SK-MEL-5 (cell line): ENCODE results near the gene TRIM49. TPM values are rescaled to one million over a fixed set of nuclear protein-coding genes. Genes with fewer than 3 reads are reported as not detected.
"Not testable (repeated sequence)": the region's sequence is repeated elsewhere in the genome, so short reads cannot be mapped to it uniquely, and the experiment has no call there.

Experiments
- DNase-seq: peaks from one replicate; pipeline ENCODE4 v3.0.0-alpha.2; 2016; ENCODE audit warnings: low read depth, low spot score
- in situ Hi-C: cut with HindIII; loops from 2 replicates; pipeline ENCODE4 v1.10.0; 2016; ENCODE audit warnings: low sequenced_read_pairs, high pct_unique_total_duplicates, low pct_unique_long_range_greater_than_20kb
- polyA plus RNA-seq, 2 experiments: library from polyadenylated mRNA; depleted of rRNA; stranded (reverse); fragments of >200 nt; gene quantifications; 2 replicates each; pipeline ENCODE4 v1.2.3, GENCODE V29; 2015
- small RNA-seq, 2 experiments: library from RNA; depleted of rRNA; stranded (forward); fragments of <200 nt; gene quantifications; one replicate each; pipeline ENCODE3, GENCODE V24; 2014
- total RNA-seq: library from RNA; depleted of rRNA; stranded (reverse); fragments of >200 nt; shearing (Covaris generic); gene quantifications from 2 replicates; pipeline ENCODE4 v1.2.3, GENCODE V29; 2014; rRNA removed

Gene TRIM49, protein sequence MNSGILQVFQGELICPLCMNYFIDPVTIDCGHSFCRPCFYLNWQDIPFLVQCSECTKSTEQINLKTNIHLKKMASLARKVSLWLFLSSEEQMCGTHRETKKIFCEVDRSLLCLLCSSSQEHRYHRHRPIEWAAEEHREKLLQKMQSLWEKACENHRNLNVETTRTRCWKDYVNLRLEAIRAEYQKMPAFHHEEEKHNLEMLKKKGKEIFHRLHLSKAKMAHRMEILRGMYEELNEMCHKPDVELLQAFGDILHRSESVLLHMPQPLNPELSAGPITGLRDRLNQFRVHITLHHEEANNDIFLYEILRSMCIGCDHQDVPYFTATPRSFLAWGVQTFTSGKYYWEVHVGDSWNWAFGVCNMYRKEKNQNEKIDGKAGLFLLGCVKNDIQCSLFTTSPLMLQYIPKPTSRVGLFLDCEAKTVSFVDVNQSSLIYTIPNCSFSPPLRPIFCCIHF
- total RNA-seq, result not detected in 2 replicates
- not detected in 2 replicates for polyA plus RNA-seq (2015; cell fraction: cytosol; rRNA removed)
- not detected in 2 replicates for polyA plus RNA-seq (2015; cell fraction: nucleus; rRNA removed)

GRCh38 chr11:89808475-89808874, at the start of gene TRIM49:
Gene TRIM49, minus strand, starts transcription at chr11:89808575. Its CDS starts 4,106 bp downstream, at chr11:89804469.
- in situ Hi-C loops, DNase-seq: not testable (repeated sequence)

DNA sequence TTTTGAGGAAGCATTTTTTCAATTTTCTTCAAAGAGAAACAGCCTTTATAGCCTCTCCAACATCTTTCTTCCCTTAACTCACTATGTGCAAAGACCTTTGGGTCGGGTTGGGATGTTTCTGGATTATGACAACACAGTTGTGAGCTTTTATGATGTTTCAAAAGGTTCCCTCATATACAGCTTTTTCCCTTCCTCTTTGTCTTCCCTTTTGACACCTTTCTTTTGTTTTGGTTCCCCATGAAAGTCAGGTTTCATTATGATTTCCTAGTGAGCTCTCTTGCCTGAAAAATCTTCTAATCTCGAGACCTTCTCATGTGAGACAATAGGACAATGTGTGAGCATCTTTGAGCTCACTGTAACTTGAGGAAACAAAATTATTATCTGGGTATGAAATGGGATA, 18.3 kb upstream of the TRIM49 start:
- in situ Hi-C loops, DNase-seq: not testable (repeated sequence)

DNA sequence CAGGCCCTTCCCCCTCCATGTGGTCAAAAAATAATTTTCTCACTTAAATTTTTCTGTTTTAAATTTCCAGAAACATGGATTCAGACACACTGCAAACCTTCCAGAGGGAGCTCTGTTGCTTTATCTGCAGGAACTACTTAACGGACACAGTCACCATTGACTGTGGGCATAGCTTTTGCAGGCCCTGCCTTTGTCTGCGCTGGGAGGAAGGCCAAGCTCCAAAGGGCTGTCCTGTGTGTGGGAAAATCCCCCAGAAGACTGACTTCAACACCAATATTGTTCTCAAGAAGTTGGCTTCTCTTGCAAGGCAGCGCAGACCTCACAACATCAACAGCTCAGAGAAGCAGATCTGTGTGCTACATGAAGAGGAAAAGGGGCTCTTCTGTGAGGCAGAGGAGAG, 11.6 kb upstream of the TRIM49 start:
- DNase-seq, in situ Hi-C loops: not testable (repeated sequence)

- DNase-seq, in situ Hi-C loops: not testable (repeated sequence)
Measured at GRCh38 chr11:89813535-89813934, 5.2 kb upstream of the TRIM49 start.

DNA sequence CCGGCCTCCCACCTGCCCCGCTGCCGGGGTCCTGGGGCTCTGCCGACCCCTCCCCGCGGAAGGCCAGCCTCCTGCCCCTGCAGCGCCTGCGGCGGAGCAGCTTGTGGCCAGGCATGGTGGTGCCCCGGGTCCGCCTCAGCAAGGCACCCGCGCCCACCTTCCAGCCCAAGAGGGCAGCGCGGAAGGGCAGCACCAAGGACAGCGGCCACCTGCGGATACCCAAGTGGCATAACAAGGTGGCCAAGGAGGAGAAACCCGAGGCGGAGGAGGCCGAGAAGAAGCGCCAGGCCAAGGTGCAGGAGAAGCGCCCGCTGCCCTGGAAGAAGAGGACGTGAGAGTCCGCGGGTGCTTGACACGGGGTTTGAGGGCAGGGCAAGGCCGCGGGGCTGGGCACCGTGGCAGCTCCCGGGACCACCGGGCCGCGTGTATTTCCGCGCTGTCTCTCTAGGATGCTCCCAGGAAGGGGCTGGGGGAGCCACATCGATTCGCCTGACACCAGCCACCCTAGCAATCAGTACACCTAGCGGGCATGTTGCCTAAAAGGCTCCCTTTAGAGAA, 20.8 kb downstream of the TRIM49 start:
- DNase-seq, in situ Hi-C loops: not testable (repeated sequence)

GRCh38 chr11:89785726-89786125, 22.6 kb downstream of the TRIM49 start:
- DNase-seq, in situ Hi-C loops: not testable (repeated sequence)

- in situ Hi-C loops, result not testable (repeated sequence)
Measured at GRCh38 chr11:89750822-89751221, 57.6 kb downstream of the TRIM49 start.

More at GRCh38 chr11:89750822-89751221, 57.6 kb downstream of the TRIM49 start:
- DNase-seq, result not testable (repeated sequence)

Small RNA genes within 50 kb of the gene (small RNA-seq; reads per million reads assigned to genes)
- 0 reads per million in 2 experiments for gene AP003122.3

Other genes starting within 250 kb of the TRIM49 start
- not detected in 2 replicates for gene TRIM77, start 98.3 kb downstream of the TRIM49 start, total RNA-seq
- not detected in 2 replicates for gene TRIM64B, start 69.9 kb upstream of the TRIM49 start, total RNA-seq
- gene TRIM49D1, start 113.7 kb upstream of the TRIM49 start, total RNA-seq, result not detected in 2 replicates
- gene TRIM49D2, start 115.5 kb upstream of the TRIM49 start, total RNA-seq, result not detected in 2 replicates
- not detected in 2 replicates for gene TRIM64, start 157.5 kb upstream of the TRIM49 start, total RNA-seq
- not detected in 2 replicates for gene TRIM49C, start 222.5 kb upstream of the TRIM49 start, total RNA-seq